ENCODE data around the gene MYLK2.

DNA sequence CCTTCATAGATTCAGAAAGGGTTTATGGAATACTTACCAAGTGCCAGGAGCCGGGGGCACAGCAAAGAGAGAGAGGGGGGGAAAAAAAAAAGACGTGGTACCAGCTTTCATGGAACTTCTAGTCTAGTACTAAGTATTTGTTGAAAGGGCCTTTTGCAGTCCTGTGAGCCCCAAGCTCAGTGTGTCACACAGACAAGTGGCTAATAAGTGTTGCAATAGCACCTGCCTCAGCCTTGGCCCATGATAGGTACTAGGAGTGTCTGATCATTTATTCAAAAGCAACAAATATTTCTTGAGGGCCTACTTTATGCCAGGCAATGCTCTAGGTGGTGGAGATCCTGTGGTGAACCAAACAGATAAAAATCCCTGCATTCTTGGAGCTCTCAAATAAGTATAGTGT lies 7.9 kb downstream of the MYLK2 start:
- TF ChIP-seq POLR2A (IDR thresholded peaks at IDR 0.05), result no peak
- TF ChIP-seq, protein P1, sequence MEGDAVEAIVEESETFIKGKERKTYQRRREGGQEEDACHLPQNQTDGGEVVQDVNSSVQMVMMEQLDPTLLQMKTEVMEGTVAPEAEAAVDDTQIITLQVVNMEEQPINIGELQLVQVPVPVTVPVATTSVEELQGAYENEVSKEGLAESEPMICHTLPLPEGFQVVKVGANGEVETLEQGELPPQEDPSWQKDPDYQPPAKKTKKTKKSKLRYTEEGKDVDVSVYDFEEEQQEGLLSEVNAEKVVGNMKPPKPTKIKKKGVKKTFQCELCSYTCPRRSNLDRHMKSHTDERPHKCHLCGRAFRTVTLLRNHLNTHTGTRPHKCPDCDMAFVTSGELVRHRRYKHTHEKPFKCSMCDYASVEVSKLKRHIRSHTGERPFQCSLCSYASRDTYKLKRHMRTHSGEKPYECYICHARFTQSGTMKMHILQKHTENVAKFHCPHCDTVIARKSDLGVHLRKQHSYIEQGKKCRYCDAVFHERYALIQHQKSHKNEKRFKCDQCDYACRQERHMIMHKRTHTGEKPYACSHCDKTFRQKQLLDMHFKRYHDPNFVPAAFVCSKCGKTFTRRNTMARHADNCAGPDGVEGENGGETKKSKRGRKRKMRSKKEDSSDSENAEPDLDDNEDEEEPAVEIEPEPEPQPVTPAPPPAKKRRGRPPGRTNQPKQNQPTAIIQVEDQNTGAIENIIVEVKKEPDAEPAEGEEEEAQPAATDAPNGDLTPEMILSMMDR (IDR thresholded peaks at IDR 0.05), result no peak
- no peak for TF ChIP-seq POLR2AphosphoS5 (IDR thresholded peaks at IDR 0.05)

Measured in gastroesophageal sphincter (tissue), 3 donors.